Neutrophil (primary cell): ENCODE measurements around the gene GRIA1.

Experiments used
- H3K27ac ChIP-seq: fragments of 200-600 bp; sonication (generic); 2 replicates; pipeline ENCODE4 v1.5.1; 2016; ENCODE audit warnings: mild to moderate bottlenecking, moderate library complexity
- H3K27me3 ChIP-seq: fragments of 200-600 bp; sonication (generic); 2 replicates; pipeline ENCODE4 v1.6.0; 2016; ENCODE audit warnings: mild to moderate bottlenecking
- H3K36me3 ChIP-seq: fragments of 200-600 bp; sonication (generic); 2 replicates; pipeline ENCODE4 v1.5.1; 2017
- H3K4me1 ChIP-seq, 2 experiments: fragments of 200-600 bp in 1 of 2; sonication (generic) in 1 of 2; 1 replicate in 1 of 2; 2 replicates in 1 of 2; pipeline versions ENCODE4 v1.5.1 to v1.6.1; 2013 to 2016; ENCODE audit warnings: low read depth in 1 of 2, low read length in 1 of 2, mild to moderate bottlenecking in 1 of 2, moderate library complexity in 1 of 2; ENCODE audit not compliant: control insufficient read depth in 1 of 2, insufficient read depth in 1 of 2
- H3K4me3 ChIP-seq, 2 experiments: fragments of 200-600 bp in 1 of 2; sonication (generic) in 1 of 2; 1 replicate in 1 of 2; 2 replicates in 1 of 2; pipeline ENCODE4 v1.5.1; 2013 to 2016; ENCODE audit warnings: low read depth in 1 of 2, low read length in 1 of 2, mild to moderate bottlenecking in 1 of 2, moderate library complexity in 1 of 2
- H3K9me3 ChIP-seq: fragments of 200-600 bp; sonication (generic); 2 replicates; pipeline ENCODE4 v1.5.1; 2016
- TF ChIP-seq, protein P1 (sequence below): fragments of 200-600 bp; sonication (generic); IDR thresholded peaks from 2 replicates; pipeline ENCODE4 v1.5.1; 2016; ENCODE audit warnings: antibody characterized with exemption

The GRIA1 gene

DNA sequence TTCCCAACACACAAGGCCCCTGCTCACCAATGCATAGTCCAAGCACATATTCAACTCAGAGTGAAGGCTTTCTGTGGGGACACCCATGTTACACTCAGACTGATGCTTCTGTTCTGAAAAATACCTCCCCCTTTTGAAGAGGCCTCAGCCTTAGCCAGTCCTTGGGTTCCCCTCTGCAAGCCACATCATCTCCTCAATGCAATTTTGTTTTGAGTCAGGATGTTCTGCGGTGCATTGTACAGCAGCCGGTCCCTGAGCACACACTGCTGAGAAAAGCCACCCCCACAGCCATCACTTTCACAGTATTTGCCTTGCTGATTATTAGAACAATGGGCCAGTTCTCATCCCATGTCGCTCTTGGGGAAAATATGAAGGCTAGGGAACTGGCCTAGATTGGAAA lies 307.0 kb downstream of the GRIA1 start:
- no peak overlapping the region for H3K4me3 ChIP-seq
- TF ChIP-seq, protein P1, sequence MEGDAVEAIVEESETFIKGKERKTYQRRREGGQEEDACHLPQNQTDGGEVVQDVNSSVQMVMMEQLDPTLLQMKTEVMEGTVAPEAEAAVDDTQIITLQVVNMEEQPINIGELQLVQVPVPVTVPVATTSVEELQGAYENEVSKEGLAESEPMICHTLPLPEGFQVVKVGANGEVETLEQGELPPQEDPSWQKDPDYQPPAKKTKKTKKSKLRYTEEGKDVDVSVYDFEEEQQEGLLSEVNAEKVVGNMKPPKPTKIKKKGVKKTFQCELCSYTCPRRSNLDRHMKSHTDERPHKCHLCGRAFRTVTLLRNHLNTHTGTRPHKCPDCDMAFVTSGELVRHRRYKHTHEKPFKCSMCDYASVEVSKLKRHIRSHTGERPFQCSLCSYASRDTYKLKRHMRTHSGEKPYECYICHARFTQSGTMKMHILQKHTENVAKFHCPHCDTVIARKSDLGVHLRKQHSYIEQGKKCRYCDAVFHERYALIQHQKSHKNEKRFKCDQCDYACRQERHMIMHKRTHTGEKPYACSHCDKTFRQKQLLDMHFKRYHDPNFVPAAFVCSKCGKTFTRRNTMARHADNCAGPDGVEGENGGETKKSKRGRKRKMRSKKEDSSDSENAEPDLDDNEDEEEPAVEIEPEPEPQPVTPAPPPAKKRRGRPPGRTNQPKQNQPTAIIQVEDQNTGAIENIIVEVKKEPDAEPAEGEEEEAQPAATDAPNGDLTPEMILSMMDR: no peak
- H3K36me3 ChIP-seq: no peaks in the 10 kb centered on the region
- no peaks in the 10 kb centered on the region for H3K9me3 ChIP-seq
- no peaks in the 10 kb centered on the region for H3K4me1 ChIP-seq
- H3K27ac ChIP-seq: no peak overlapping the region
- no peaks in the 10 kb centered on the region for H3K27me3 ChIP-seq

- H3K36me3 ChIP-seq: no peaks in the 10 kb centered on the region
- no peaks in the 10 kb centered on the region for H3K27me3 ChIP-seq
- TF ChIP-seq, protein P1: no peak
- H3K4me3 ChIP-seq: no peak overlapping the region
- no peaks in the 10 kb centered on the region for H3K9me3 ChIP-seq
- H3K27ac ChIP-seq: no peak overlapping the region
- no peaks in the 10 kb centered on the region for H3K4me1 ChIP-seq
Measured at GRCh38 chr5:153798830-153799229, 308.4 kb downstream of the GRIA1 start.

DNA sequence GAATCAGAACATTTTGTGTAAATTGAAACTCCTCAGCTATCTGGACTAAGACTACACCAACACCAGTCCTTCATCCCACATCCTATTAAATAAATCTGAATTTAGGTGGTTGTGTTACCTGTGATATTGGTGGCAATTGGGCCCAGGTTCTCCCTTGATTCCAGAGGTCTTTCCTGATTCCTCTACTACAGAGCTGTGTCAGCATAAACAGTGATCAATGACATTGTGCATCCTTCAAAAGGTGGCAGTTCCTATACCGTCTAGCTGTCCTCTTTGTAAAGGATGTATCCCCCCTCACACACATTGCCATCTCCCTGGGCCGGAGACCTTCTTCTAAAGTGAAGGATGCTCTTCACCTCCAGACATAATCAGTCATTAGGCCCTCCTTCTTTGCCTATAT lies 309.0 kb downstream of the GRIA1 start:
- H3K4me1 ChIP-seq: no peaks in the 10 kb centered on the region
- H3K36me3 ChIP-seq: no peaks in the 10 kb centered on the region
- TF ChIP-seq, protein P1: no peak
- no peaks in the 10 kb centered on the region for H3K27me3 ChIP-seq
- H3K9me3 ChIP-seq: no peaks in the 10 kb centered on the region
- H3K27ac ChIP-seq: no peak overlapping the region
- no peak overlapping the region for H3K4me3 ChIP-seq

DNA sequence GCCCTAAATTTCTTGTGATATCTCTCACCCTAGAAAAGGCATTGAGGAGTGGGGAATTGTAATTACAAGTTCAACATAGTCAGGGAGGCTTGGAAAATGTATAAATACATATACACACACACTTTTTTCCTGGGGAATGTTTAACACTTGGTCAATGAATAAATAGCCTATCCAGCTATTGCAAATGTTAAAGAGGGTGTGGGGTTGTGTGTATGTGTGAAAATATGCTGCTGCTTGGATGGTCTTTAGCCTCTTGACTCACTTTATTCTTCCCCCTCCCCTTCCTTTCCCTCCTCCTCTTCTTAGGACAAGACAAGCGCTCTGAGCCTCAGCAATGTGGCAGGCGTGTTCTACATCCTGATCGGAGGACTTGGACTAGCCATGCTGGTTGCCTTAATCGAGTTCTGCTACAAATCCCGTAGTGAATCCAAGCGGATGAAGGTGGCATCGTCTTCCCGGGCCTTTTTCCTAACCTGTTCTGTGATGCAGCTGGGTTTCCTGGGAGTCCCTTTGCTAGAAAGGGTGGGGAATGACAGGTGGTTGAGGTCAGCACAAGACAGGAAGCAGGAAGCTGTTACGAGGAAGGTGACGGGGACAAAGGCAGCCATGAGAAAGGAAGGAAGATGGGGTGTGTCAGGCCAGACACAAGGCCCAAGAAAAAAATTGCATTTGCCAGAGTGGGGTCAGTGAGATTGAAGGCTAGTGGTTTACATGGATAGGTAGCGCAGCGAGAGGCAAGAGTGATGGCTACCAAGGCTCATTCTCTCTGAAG lies 311.8 kb downstream of the GRIA1 start:
- no peaks in the 10 kb centered on the region for H3K4me1 ChIP-seq
- TF ChIP-seq, protein P1: no peak
- no peak overlapping the region for H3K27ac ChIP-seq
- H3K36me3 ChIP-seq: no peaks in the 10 kb centered on the region
- H3K4me3 ChIP-seq: no peak overlapping the region
- H3K9me3 ChIP-seq: no peaks in the 10 kb centered on the region
- no peaks in the 10 kb centered on the region for H3K27me3 ChIP-seq

- H3K36me3 ChIP-seq: no peaks in the 10 kb centered on the region
- H3K9me3 ChIP-seq: no peaks in the 10 kb centered on the region
- H3K27ac ChIP-seq: no peak overlapping the region
- no peaks in the 10 kb centered on the region for H3K4me1 ChIP-seq
- no peaks in the 10 kb centered on the region for H3K27me3 ChIP-seq
- no peak overlapping the region for H3K4me3 ChIP-seq
- TF ChIP-seq, protein P1: no peak
Measured at GRCh38 chr5:153807801-153808200, 317.3 kb downstream of the GRIA1 start.
